Stimulated activated CD4-positive, alpha-beta T cell treated with anti-CD3 and anti-CD28 coated beads, Interleukin-1b, Interleukin-23, amount 100 ng/mL, for 24 hours (primary cell): ENCODE data around the gene PSEN1.

Experiments used
- DNase-seq, 4 experiments: peaks; one replicate each; pipeline ENCODE4 v3.0.0-alpha.2; 2020; ENCODE audit warnings: low read depth in 4 of 4, low spot score in 1 of 4

The PSEN1 gene

DNA sequence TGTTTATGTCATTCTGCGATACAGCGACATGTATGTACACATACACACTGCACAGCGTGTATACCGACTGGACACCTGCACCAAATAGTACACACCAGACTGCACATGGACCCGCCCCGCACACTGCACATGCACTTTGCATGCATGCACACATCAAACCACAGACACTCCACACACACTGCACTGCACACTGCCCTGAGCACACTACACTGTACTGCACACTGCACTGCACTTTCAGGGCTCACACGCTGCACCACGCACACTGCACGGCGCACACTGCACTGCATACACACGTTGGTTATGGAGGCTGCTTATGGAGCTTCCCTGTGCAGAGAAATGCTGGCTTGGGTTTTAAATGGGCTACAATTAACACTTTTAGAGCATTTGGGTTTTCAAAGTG is 102.6 kb downstream of the PSEN1 start:
- no peak for DNase-seq

- no peak for DNase-seq
Observed at GRCh38 chr14:73239393-73240241, 103.3 kb downstream of the PSEN1 start.

GRCh38 chr14:73240816-73241480 is 104.6 kb downstream of the PSEN1 start:
- no peak for DNase-seq

GRCh38 chr14:73241481-73242165 is 105.3 kb downstream of the PSEN1 start:
- DNase-seq = no peak

GRCh38 chr14:73242357-73242901 is 106.1 kb downstream of the PSEN1 start:
- no peak for DNase-seq

DNA sequence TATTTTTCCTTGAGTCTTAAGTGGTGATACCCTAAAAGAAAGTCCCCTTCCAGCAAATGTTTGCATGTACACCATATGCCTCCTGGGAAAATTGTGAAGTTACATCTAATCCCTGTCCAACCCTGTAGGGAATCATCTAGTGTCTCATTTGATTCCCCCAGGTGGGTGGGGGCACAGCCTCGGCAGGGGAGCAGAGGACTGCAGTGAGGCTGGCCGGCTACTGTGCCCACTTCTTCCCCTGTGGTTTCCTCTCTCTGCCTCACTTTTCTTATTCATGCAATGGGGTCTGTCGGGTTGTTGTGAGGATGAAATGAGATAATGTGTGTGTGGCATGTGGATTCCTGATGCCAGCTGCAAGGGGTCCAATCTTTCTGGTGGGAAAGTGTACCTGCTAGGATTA is 107.0 kb downstream of the PSEN1 start:
- no peak for DNase-seq

DNA sequence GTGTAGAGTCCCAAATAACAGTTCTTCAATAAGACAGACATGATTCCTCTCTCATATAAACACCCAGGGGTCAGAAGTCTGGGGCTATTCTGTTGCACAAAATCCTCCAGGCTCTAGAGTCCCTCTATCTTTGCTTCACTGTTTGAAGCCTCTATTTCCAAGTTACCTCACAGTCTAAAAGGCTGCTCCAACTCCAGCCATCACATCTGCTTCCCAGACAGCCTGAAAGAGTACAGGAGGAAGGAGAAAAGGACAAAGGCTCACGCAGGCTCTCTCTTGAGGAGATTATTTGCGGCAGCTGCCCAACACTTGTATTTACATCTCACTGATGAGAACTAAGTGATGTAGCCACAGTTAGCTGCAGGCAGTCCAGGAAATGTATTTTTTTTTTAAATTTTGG is 107.4 kb downstream of the PSEN1 start:
- no peak for DNase-seq

DNA sequence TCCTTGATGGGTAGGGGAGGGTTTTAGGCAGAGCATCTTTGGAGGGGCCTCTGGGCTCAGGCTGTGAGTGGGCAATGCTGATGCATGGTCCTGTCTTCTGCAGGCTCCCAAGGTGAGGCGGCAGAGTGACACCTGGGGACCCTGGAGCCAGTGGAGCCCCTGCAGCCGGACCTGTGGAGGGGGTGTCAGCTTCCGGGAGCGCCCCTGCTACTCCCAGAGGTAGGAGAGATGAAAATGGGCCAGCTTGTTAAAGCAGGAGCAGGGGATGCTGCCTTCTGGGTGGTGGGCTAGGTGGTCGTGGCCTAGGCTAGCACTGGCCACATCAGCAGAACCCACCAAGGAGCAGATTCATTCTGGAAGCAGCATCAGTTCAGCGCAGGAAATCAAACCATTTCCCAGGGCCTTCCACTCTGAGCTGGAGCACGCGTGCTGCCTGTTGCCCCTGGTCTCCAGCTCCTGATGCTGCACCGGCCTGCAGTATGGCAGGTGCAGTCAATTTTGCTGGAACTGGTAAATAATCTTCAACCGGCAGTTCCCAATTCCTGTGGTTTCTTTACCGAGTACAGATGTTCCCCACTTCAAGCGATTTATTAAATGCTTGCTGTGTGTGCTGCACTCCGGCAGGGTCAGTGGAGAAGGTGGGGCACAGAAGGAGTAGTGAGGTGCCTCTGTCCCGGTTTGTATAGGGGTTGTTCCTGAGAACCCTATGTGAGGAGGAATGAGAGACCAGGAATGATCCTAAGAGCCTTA is 108.4 kb downstream of the PSEN1 start:
- no peak for DNase-seq

- peak in 2 of 4 experiments; percentile 17 to 40 for DNase-seq
Observed at GRCh38 chr14:73245480-73246325, 109.4 kb downstream of the PSEN1 start.

GRCh38 chr14:73246387-73247150 is 110.3 kb downstream of the PSEN1 start:
- no peak for DNase-seq

GRCh38 chr14:73248108-73248868 is 112.0 kb downstream of the PSEN1 start:
- no peak for DNase-seq

GRCh38 chr14:73249108-73249507 is 112.8 kb downstream of the PSEN1 start:
- no peak for DNase-seq

DNA sequence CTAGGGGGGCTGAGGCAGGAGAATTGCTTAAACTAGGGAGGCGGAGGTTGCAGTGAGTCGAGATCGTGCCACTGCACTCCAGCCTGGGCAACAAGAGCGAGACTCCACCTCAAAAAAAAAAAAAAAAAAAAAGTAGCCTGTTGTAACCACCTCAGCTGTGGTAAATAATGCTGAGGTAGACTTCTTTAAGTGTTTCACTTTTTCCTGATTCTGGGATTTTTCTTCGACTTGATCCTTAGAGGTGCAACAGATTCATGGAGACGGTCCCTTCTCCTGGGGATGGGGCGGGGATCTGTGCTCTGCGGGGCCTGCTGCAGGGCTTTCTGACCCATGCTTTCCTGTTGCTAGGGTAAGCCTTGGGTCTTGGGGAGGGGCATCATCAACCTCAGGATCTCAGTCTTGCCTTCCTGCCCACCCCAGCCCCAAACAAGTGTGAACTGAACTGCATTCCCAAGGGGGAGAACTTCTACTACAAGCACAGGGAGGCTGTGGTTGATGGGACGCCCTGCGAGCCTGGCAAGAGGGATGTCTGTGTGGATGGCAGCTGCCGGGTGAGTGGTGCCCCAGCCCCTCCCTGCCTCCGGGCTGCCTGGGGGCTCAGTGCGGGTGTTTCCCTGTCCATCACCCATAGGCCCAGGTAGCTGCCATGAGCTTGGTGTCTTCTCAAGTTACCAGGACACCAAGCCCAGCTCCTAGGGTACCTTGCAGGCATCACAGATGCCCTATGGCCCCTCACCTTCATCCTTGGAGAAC is 113.4 kb downstream of the PSEN1 start:
- no peak for DNase-seq

- DNase-seq = no peak
Observed at GRCh38 chr14:73250317-73250713, 114.0 kb downstream of the PSEN1 start.

- DNase-seq = no peak
Observed at GRCh38 chr14:73250781-73251500, 114.6 kb downstream of the PSEN1 start.

DNA sequence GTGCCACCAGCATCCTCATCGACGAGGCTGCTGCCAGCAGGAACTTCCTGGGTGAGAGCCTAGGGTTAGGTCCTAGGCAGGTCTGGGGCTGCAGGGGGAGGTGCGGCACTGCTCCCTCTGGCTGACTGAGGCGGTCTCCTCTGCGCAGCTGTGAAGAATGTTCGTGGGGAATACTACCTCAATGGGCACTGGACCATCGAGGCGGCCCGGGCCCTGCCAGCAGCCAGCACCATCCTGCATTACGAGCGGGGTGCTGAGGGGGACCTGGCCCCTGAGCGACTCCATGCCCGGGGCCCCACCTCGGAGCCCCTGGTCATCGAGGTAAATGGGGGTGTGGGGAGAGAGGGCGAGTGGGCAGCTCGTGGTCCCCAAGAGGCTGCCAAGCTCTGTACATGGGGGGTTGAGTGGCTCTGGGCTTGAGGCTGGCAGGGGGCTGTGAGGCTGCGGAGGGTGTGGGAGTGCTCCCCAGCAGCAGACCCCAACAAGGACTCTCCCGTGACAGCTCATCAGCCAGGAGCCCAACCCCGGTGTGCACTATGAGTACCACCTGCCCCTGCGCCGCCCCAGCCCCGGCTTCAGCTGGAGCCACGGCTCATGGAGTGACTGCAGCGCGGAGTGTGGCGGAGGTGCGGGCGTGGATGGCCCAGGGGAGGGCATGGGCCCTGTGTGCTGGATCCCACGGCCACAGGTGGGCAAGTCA is 115.4 kb downstream of the PSEN1 start:
- no peak for DNase-seq
